ENCODE results near the gene ISOC2. TPM values are rescaled to one million over a fixed set of nuclear protein-coding genes. Genes with fewer than 3 reads are reported as not detected.

Gene ISOC2
- polyA plus RNA-seq, 2 of the 4 experiments (the other 2 are of a cell fraction) = 45.3 to 57.8 TPM

- Histone ChIP-seq H3K4me3 (no peak overlapping the region), H3K4me2 (no peak overlapping the region), H3K9me3 (no peaks in the 10 kb centered on the region), H3K27ac (no peak overlapping the region), H3K4me1 (peaks cover 44% of the 10 kb centered on the region)
- ATAC-seq (no peak), FAIRE-seq (no peak), DNase-seq (ENCODE audit: low read depth in 1 of 2, low spot score in 1 of 2) (no peak)
- TF ChIP-seq ELK1 (IDR thresholded peaks at IDR 0.05; ENCODE audit: low read depth, low read length) = no peak
- no peak for TF ChIP-seq FOXS1 (CRISPR knock-in tag; IDR thresholded peaks at IDR 0.05)
- TF ChIP-seq FOSB (CRISPR knock-in tag; IDR thresholded peaks at IDR 0.05) = no peak
- no peak for TF ChIP-seq HEYL (CRISPR knock-in tag; IDR thresholded peaks at IDR 0.05)
- TF ChIP-seq CHD2 (IDR thresholded peaks at IDR 0.05; ENCODE audit: low read length, partially characterized antibody) = no peak
- no peak for TF ChIP-seq JUNB (IDR thresholded peaks at IDR 0.05)
- TF ChIP-seq ZNF302 (CRISPR knock-in tag; IDR thresholded peaks at IDR 0.05) = no peak
- no peak for TF ChIP-seq RFX5 (IDR thresholded peaks at IDR 0.05)
- TF ChIP-seq NPAS2 (CRISPR knock-in tag; IDR thresholded peaks at IDR 0.05; ENCODE audit: borderline replicate concordance) = no peak
- no peak for TF ChIP-seq POLR2A (IDR thresholded peaks at IDR 0.05; ENCODE audit: low read length)
- no peak for TF ChIP-seq ATOH8 (CRISPR knock-in tag; IDR thresholded peaks at IDR 0.05; ENCODE audit: low read depth)
- no peak for TF ChIP-seq HOXB13 (CRISPR knock-in tag; IDR thresholded peaks at IDR 0.05; ENCODE audit: low read depth)
- CTCF ChIA-PET = interaction anchor here (1.2 to 17.3 kb wide), 8 partner anchors 11 to 352 kb away, joined by 3 to 219 read pairs (median 10); no protein-coding TSS in a partner anchor
- POLR2A ChIA-PET = interaction anchor here (2.9 kb wide), 1 partner anchor 16 kb away, joined by 7 read pairs; the partner anchor contains the start of gene ZNF628
- WGBS (ENCODE audit: missing lambda C conversion rate) = 51% methylated on average over 12 of the region's 12 CpGs
These were observed 31.0 kb upstream of the ISOC2 start for GRCh38 chr19:55492362-55492944.

GRCh38 chr19:55491546-55492360 is 30.3 kb upstream of the ISOC2 start:
- FAIRE-seq (no peak), ATAC-seq (peak in 1 of 2 experiments; percentile 2; a peak in 1 of 6 replicates), DNase-seq (ENCODE audit: low read depth in 1 of 2, low spot score in 1 of 2) (no peak)
- 72% methylated on average over 24 of the region's 24 CpGs for WGBS (ENCODE audit: missing lambda C conversion rate)
- POLR2A ChIA-PET = interaction anchor here (2.9 kb wide), 1 partner anchor 15 kb away, joined by 7 read pairs; the partner anchor contains the start of gene ZNF628
- H3K4me2 ChIP-seq = no peak overlapping the region
- no peak overlapping the region for H3K4me3 ChIP-seq
- TF ChIP-seq ATOH8 (CRISPR knock-in tag; IDR thresholded peaks at IDR 0.05; ENCODE audit: low read depth) (no peak), SREBF2 (IDR thresholded peaks at IDR 0.05) (no peak), ZSCAN20 (CRISPR knock-in tag; IDR thresholded peaks at IDR 0.05) (no peak), FOSB (CRISPR knock-in tag; IDR thresholded peaks at IDR 0.05) (no peak), ZNF302 (CRISPR knock-in tag; IDR thresholded peaks at IDR 0.05) (no peak), RFX5 (IDR thresholded peaks at IDR 0.05) (no peak), CBX8 (IDR thresholded peaks at IDR 0.05) (no peak), HDAC2 (IDR thresholded peaks at IDR 0.05) (no peak), CTCF (IDR thresholded peaks at IDR 0.05) (no peak), MAFK (IDR thresholded peaks at IDR 0.05; ENCODE audit: partially characterized antibody) (no peak), POLR2A (IDR thresholded peaks at IDR 0.05; ENCODE audit: low read length) (no peak), JUNB (IDR thresholded peaks at IDR 0.05) (no peak), E2F6 (IDR thresholded peaks at IDR 0.05; ENCODE audit: borderline replicate concordance, low read depth) (no peak)
- H3K4me1 ChIP-seq = peaks cover 51% of the 10 kb centered on the region
- H3K9me3 ChIP-seq = no peaks in the 10 kb centered on the region
- 0 out of 6 replicates have a peak overlapping the region, but pooled peaks of 1 of the 2 experiments have one; percentile 4 for H3K27ac ChIP-seq
- CTCF ChIA-PET = interaction anchor here (0.6 to 17.3 kb wide), 12 partner anchors 12 to 351 kb away, joined by 3 to 219 read pairs (median 6); no protein-coding TSS in a partner anchor

All from A549 (cell line).